Measurements from ENCODE around the gene UCN3.
"Not testable (repeated sequence)": the region's sequence is repeated elsewhere in the genome, so short reads cannot be mapped to it uniquely, and the experiment has no call there.

DNA sequence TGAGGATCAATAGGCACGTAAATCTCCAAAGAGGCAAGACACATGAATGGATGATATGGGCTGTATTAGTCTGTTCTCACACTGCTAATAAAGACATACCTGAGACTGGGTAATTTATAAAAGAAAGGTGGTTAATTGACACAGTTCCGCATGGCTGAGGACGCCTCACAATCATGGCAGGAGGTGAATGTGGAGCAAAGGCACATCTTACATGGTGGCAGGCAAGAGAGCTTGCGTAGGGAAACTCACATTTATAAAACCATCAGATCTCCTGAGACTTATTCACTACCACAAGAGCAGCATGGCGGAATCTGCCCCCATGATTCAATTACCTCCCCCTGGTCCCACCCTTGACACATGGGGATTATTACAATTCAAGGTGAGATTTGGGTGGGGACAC lies 14.4 kb downstream of the UCN3 start:
- not testable (repeated sequence) for TF ChIP-seq POLR2A (IDR thresholded peaks at IDR 0.05)
- TF ChIP-seq, protein P1, sequence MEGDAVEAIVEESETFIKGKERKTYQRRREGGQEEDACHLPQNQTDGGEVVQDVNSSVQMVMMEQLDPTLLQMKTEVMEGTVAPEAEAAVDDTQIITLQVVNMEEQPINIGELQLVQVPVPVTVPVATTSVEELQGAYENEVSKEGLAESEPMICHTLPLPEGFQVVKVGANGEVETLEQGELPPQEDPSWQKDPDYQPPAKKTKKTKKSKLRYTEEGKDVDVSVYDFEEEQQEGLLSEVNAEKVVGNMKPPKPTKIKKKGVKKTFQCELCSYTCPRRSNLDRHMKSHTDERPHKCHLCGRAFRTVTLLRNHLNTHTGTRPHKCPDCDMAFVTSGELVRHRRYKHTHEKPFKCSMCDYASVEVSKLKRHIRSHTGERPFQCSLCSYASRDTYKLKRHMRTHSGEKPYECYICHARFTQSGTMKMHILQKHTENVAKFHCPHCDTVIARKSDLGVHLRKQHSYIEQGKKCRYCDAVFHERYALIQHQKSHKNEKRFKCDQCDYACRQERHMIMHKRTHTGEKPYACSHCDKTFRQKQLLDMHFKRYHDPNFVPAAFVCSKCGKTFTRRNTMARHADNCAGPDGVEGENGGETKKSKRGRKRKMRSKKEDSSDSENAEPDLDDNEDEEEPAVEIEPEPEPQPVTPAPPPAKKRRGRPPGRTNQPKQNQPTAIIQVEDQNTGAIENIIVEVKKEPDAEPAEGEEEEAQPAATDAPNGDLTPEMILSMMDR (IDR thresholded peaks at IDR 0.05), result not testable (repeated sequence)

Data from sigmoid colon (tissue), 3 donors.